HG02759 (cell line): ENCODE measurements around the gene FLAD1.
"Not testable (repeated sequence)": the region's sequence is repeated elsewhere in the genome, so short reads cannot be mapped to it uniquely, and the experiment has no call there.

Experiments
- ATAC-seq: cut with Tn5 transposase; IDR thresholded peaks from one replicate; pipeline ENCODE4 v1.9.1; 2021; ENCODE audit warnings: mild to moderate bottlenecking, moderate library complexity; ENCODE audit not compliant: unreplicated experiment

FLAD1 gene

GRCh38 chr1:154967331-154967950 lies 15.7 kb upstream of the FLAD1 start:
- ATAC-seq = no peak

DNA sequence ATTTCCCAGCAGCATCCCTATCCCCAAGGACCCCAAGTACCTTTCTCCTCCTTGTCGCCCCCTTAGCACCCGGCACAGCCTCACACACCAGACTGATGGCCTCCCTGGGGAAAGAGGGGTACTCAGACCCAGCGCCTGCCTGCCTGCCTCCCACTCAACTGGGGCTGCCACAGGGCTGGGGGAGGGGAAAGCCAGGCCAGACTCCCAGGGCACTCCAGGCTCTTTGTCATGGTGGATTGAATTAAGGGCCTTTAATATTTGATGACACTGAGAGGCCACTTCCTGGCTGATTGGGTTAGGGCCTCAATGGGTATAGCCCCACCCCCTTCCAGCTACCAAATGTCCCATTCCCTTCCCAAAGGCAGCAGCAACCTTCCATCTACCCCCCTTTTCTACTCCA lies 14.4 kb upstream of the FLAD1 start:
- no peak for ATAC-seq

DNA sequence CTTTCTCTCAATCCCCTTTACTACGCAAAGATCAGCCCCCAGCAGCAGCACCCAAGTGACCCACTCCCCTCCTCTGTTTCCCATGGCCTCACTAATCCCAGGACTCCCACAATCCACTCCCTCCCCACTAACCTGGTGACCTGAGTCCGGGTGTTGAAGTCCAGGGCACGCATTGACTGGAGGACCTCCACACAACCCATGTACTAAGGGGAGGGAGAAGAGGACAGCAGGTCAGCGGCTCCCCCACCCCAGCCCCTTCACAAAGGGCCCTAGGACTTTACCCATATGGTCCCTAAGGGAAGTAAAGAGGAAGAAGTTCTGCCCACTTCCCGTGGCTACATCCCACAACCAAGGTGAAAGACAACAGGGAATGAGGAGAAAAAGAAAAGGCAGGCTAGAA lies 13.9 kb upstream of the FLAD1 start:
- no peak for ATAC-seq

- ATAC-seq = no peak
Observed at GRCh38 chr1:154969860-154970452, 13.2 kb upstream of the FLAD1 start.

DNA sequence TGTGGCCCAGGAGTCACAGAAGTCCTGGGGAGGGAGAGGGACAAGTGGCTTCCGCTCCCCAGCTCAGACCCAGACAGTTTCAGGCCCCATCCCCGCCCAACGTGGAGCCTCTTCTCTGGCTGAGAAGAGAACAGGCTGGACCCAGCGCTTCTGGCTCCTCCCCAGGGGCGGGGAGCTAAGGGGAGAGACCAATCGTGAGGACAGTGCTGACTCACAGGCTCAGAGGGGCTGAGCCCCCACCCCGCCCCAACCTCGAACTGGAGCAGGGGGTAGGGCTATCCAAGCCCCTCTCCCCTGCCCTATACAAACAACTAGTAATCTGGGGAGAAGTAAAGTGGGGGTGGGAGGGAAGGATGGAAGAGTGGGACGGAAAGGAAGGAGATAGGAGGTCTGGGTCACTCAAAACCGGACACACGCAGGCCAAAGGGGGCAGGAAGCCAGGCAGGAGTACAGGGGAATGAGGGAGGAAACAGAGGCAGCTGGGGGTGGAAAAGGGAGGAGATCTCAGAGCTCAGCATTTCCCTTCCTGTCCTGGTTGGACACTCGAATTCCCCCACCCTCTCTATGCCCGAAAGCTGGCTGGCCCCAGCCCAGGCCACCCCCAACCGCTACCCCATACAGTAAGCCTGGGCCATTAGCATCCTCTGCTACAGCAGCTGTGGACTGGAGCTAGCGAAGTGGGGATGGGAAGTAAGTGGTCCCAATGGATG lies 12.4 kb upstream of the FLAD1 start, which contains the start of gene SHC1:
TSS of gene SHC1 (minus strand) at position 117 of the 710 bp plus-strand sequence. CDS start 221 bp downstream, outside the sequence.
- ATAC-seq = peak; percentile 30

DNA sequence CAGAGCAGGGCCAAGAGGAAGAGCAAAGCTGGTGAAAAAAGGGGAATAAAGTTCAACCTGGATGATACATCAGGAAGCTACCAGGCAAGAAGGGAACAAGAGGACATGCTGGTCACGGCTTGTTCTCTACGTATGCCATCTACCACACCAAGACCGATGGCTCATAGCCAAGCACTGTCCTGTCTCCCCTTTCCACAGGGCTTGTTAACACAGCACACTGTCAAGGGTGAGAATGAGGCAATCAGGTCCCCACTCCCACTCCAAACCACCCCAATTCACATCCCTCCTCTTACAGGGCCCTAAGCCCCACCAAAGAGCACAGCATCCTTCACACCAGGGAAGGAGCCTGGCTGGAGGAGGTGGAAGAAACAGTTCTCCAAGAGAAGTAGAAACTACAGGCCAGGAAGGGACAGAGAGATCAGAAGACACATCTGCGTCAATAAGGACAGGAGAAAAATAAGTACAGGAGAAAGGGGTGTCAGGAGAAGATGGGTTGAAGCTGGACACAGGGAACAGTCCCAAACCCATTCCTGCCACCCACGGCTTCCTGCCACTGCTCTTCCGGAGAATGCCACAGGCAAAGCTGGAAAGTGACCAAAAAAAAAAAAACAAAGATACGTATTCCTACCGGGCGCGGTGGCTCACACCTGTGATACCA lies 11.7 kb upstream of the FLAD1 start:
- ATAC-seq = no peak

DNA sequence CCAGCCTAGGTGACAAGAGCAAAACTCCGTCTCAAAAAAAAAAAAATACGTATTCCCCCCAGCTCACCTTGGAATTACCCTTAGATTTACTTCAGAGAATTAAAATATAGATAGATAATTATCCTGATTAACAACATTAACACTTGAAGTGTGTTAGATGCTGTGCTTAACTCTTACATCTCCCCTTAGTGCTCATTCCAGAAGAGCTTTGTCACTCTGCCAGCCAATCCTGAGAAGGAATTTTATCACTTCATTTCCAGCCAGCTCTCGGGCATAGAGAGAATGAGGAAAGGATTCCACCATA lies 11.0 kb upstream of the FLAD1 start:
- ATAC-seq = no peak

DNA sequence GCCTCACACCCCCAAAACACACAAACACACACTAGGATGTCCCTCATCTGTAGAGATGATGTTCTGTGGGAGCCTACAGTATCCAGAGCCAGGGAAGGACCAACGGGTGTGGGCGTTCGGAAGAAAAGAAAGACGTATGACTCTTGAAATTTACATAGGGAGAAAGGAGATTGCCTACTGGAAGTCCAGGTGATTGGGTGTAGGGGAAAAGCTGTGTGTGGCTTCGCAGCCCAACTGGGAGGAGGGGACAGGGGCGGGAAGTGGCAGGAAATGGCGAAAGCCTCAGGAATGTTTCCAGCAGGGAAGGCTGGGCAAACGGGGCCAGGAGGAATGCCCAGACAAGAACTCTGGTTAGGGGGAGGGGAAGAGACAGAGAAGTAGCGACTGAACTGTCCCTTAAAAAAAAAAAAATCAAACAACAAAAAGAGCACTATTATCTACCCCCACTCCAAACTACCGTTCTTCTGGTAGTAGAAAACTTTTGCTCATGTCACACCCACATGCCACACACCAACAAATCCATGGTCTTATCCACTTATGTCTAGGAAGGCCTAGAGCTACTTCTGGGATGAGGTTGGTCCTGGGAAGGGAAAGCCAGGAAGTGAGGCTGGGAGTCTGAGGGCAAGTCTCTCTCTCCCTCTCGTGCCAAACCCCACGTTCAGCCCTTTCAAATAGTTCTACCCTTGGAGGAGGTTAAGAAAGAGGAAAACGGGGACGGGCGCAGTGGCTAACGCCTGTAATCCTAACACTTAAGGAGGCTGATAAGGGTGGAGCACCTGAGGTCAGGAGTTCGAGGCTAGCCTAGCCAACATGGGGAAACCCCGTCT lies 10.4 kb upstream of the FLAD1 start:
- no peak for ATAC-seq

DNA sequence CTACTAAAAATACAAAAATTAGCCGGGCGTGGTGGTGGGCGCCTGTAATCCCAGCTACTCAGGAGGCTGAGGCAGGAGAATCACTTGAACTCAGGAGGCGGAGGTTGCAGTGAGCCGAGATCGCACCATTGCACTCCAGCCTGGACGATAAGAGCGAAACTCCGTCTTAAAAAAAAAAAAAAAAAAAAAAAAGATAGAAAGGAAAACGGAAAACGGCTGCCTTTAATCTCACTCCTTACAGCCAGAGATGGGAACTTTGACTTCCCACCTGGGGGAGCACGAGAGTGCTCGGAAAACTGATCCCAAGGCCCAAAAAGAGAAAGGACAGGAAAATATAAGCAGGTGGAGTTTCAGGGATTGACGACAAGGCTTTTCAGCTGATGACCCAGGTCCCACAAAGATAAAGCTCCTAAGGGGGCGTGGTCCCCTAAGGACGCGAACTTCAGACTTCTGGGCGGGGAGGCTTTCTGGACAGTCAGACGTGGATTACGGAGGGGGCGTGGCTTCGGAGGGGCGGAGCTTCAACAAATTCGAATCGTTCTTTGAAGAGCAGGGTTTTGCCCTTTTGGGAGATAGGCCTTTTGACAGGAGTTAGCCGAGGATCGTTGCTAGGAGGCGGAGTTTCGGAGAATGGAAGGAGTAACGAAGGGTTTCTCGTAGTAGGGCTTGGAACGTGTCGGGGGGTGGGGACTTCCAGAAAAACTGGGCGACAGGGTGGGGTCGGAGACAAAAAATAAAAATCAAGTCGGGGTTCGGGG lies 9.6 kb upstream of the FLAD1 start:
- ATAC-seq = peak; percentile 14

DNA sequence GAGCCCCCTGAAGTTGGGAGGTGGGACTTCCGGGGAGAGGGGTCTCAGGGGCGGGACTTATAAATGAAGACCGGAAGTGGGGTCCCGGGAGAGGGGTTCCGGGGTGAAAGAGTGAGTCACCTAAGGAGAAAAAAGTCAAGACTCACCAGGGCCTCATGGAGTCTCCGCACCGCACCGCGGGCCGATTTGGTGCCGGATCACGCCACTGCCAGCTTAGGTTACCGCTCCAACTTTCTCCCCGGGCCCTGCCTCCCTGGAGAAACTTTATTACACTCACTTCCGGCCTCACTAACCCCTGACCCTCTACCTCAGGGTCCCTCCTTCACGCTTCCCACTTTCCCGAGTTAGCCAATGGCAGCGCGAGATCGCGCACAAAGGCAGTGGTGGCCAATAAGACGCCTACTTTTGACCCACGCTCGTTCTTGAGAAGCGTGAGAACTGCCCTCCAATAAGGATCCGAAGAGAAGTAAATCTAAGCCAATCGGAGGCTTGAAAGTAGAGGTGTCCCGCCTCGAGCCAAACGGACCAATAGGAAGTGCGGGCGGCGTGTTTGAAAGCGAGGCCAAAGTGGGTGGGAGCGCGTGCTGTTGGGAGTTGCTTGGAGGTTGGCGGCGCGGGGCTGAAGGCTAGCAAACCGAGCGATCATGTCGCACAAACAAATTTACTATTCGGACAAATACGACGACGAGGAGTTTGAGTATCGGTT lies 8.9 kb upstream of the FLAD1 start, which contains the start of gene CKS1B:
TSS of gene CKS1B (plus strand) at position 580 of the 706 bp plus-strand sequence. CDS start at position 645, 65 bp downstream.
- peak; percentile 75 for ATAC-seq

GRCh38 chr1:154974808-154975408 lies 8.2 kb upstream of the FLAD1 start:
- peak; percentile 55 for ATAC-seq

GRCh38 chr1:154975409-154976059 lies 7.6 kb upstream of the FLAD1 start:
- ATAC-seq = no peak

DNA sequence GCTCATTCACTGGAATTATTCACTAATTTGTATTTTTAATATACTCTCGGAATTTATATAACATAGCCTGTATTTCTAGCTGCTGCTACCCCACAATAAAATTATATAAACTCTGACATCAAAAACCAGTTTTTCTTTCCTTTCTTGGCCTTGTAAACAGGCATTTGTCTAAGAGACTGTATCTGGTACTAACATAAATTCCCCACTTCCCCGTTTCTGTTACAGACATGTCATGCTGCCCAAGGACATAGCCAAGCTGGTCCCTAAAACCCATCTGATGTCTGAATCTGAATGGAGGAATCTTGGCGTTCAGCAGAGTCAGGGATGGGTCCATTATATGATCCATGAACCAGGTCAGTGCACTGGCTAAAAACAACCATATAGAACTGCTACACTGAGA lies 5.4 kb upstream of the FLAD1 start:
- not testable (repeated sequence) for ATAC-seq

DNA sequence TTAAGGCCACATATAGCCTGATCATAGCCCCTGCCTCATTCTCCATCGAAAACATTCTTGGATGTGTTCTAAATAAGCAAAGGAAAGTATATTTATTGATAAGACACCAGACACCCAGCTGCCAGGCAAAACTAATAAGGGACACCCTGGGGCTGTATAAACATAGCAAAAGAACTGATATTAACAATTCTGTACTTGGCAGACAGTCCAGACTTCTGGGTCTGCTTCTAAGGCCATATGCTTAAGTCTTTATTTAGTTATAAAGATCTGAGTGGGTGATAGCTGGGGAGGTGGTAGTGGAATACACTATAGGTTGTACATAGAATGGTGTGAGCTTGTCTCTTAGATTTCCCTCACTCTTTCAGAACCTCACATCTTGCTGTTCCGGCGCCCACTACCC lies 4.8 kb upstream of the FLAD1 start:
- ATAC-seq = no peak

DNA sequence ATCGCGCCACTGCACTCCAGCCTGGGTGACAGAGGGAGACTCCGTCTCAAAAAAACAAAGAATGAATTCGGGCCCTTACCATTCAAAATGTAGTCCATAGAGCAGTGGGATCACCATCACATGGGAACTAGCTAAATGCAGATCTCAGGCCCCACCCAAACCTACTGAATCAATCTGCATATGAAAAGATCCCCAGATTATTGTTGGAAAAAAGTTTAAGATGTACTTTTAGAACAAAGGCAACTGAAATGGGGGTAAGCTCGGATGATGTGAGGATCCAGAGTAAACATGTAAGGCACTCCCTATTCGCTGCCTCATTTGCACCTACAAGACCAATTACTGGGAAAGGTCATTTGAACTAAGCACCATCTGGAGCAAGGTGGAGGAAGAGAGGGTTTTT lies 803 bp upstream of the FLAD1 start:
- ATAC-seq = no peak

DNA sequence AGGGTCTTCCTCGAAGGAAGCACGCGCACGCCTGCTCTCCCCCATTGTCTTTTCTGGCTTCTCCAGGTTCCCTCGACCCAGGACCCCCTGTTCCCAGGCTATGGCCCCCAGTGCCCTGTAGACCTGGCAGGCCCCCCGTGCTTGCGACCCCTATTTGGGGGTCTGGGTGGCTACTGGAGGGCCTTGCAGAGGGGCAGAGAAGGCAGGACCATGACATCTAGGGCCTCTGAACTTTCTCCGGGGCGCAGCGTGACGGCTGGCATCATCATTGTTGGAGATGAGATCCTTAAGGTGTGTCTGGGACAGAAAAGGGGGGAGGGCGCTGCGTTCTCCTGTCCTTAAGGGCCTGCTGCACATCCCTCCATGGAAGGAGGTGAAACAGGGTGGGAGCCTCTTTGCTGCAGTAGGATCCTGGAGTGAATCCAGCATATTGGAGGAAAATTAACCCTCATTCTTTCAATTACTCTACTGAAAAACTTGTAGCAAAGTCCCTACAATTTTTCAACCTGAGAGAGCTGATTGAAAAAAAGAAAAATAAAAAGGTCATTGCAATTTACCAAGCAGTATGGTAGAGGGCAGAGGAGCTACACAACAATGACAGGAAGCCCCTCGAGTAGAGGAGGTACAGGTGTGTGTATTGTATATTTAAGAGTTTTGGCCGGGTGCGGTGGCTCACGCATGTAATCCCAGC lies 777 bp downstream of the FLAD1 start:
- ATAC-seq = no peak

GRCh38 chr1:154986736-154987135 lies 3.6 kb downstream of the FLAD1 start:
- ATAC-seq = not testable (repeated sequence)

- ATAC-seq = no peak
Observed at GRCh38 chr1:154987326-154987725, 4.2 kb downstream of the FLAD1 start.
